Liver (tissue), 9 donors: ENCODE results near the gene PSEN1. TPM values are rescaled to one million over a fixed set of nuclear protein-coding genes. Genes with fewer than 3 reads are reported as not detected.

ENCODE experiments used
- DNase-seq: peaks from one replicate; pipeline ENCODE4 v3.0.0-alpha.2; 2017; ENCODE audit warnings: low spot score
- H3K27ac ChIP-seq, 2 donors: one replicate each; pipeline ENCODE4 v1.7.0; 2013; ENCODE audit warnings: inconsistent platforms in 2 of 2, low read length in 2 of 2, control low read depth in 1 of 2, low read depth in 1 of 2, mild to moderate bottlenecking in 1 of 2
- H3K27me3 ChIP-seq, 4 donors: one replicate each; pipeline versions ENCODE4 v1.6.1 to v1.7.0; 2013; ENCODE audit warnings: low read length in 3 of 4, inconsistent platforms in 1 of 4, mild to moderate bottlenecking in 1 of 4, moderate library complexity in 1 of 4; ENCODE audit not compliant: control insufficient read depth in 4 of 4, insufficient read depth in 4 of 4
- H3K36me3 ChIP-seq, 4 donors: one replicate each; pipeline versions ENCODE4 v1.6.1 to v1.7.0; 2013; ENCODE audit warnings: low read length in 3 of 4, mild to moderate bottlenecking in 3 of 4, low read depth in 1 of 4, moderate library complexity in 1 of 4; ENCODE audit not compliant: control insufficient read depth in 4 of 4, insufficient read depth in 3 of 4
- H3K4me1 ChIP-seq, 4 donors: one replicate each; pipeline versions ENCODE4 v1.6.1 to v1.7.0; 2013; ENCODE audit warnings: low read length in 3 of 4, mild to moderate bottlenecking in 3 of 4, moderate library complexity in 1 of 4; ENCODE audit not compliant: control insufficient read depth in 4 of 4, insufficient read depth in 4 of 4
- H3K4me3 ChIP-seq, 3 donors: one replicate each; pipeline versions ENCODE4 v1.6.1 to v1.7.0; 2013; ENCODE audit warnings: low read length in 3 of 3, control low read depth in 1 of 3, low read depth in 1 of 3, mild to moderate bottlenecking in 1 of 3
- H3K9ac ChIP-seq, 2 donors: one replicate each; pipeline ENCODE4 v1.7.0; 2013; ENCODE audit warnings: low read length in 2 of 2, mild to moderate bottlenecking in 2 of 2, moderate library complexity in 2 of 2, control low read depth in 1 of 2, low read depth in 1 of 2
- H3K9me3 ChIP-seq, 4 donors: one replicate each; pipeline versions ENCODE4 v1.6.1 to v1.7.0; 2013; ENCODE audit warnings: low read length in 3 of 4; ENCODE audit not compliant: control insufficient read depth in 4 of 4
- ATF3 ChIP-seq: IDR thresholded peaks from 2 replicates; pipeline ENCODE4 v1.6.1; 2016; ENCODE audit warnings: antibody characterized with exemption
- CTCF ChIP-seq: fragments of 150-350 bp; IDR thresholded peaks from 2 replicates; pipeline ENCODE4 v1.5.1; 2017; ENCODE audit warnings: improper control_type of control experiment, low read depth, low read length; ENCODE audit not compliant: missing input control
- EGR1 ChIP-seq, 2 donors: IDR thresholded peaks; 2 replicates each; pipeline ENCODE4 v1.6.1; 2016 to 2018; ENCODE audit warnings: antibody characterized with exemption in 2 of 2, low read depth in 2 of 2
- FOXA1 ChIP-seq: IDR thresholded peaks from 2 replicates; pipeline ENCODE4 v1.6.1; 2016; ENCODE audit warnings: antibody characterized with exemption
- FOXA2 ChIP-seq: IDR thresholded peaks from 2 replicates; pipeline ENCODE4 v1.6.1; 2016; ENCODE audit warnings: antibody characterized with exemption
- GABPA ChIP-seq, 2 donors: IDR thresholded peaks in 1 of 2; conservative IDR thresholded peaks in 1 of 2; 2 replicates each; pipeline ENCODE4 v1.6.1; 2016; ENCODE audit warnings: antibody characterized with exemption in 2 of 2, mild to moderate bottlenecking in 1 of 2, moderate library complexity in 1 of 2
- HNF4A ChIP-seq, 2 donors: conservative IDR thresholded peaks; 2 replicates each; pipeline ENCODE4 v1.6.1; 2016; ENCODE audit warnings: antibody characterized with exemption in 2 of 2, mild to moderate bottlenecking in 2 of 2
- HNF4G ChIP-seq: IDR thresholded peaks from 2 replicates; pipeline ENCODE4 v1.6.1; 2016; ENCODE audit warnings: antibody characterized with exemption
- JUND ChIP-seq, 2 donors: IDR thresholded peaks; 2 replicates each; pipeline ENCODE4 v1.6.1; 2016; ENCODE audit warnings: antibody characterized with exemption in 2 of 2
- NR2F2 ChIP-seq: IDR thresholded peaks from 2 replicates; pipeline ENCODE4 v1.6.1; 2016; ENCODE audit warnings: antibody characterized with exemption
- RAD21 ChIP-seq, 2 donors: IDR thresholded peaks; 2 replicates each; pipeline ENCODE4 v1.6.1; 2016; ENCODE audit warnings: antibody characterized with exemption in 2 of 2, mild to moderate bottlenecking in 2 of 2
- REST ChIP-seq: IDR thresholded peaks from 2 replicates; pipeline ENCODE4 v1.6.1; 2016; ENCODE audit warnings: antibody characterized with exemption, mild to moderate bottlenecking
- RXRA ChIP-seq, 2 donors: IDR thresholded peaks; 2 replicates each; pipeline ENCODE4 v1.6.1; 2017 to 2018; ENCODE audit warnings: antibody characterized with exemption in 2 of 2, mild to moderate bottlenecking in 1 of 2
- SP1 ChIP-seq: IDR thresholded peaks from 2 replicates; pipeline ENCODE4 v1.6.1; 2018; ENCODE audit warnings: antibody characterized with exemption, mild to moderate bottlenecking
- TAF1 ChIP-seq: conservative IDR thresholded peaks from 2 replicates; pipeline ENCODE4 v1.6.1; 2016; ENCODE audit warnings: antibody characterized with exemption, mild to moderate bottlenecking
- YY1 ChIP-seq: IDR thresholded peaks from 2 replicates; pipeline ENCODE4 v1.6.1; 2016; ENCODE audit warnings: antibody characterized with exemption, mild to moderate bottlenecking
- WGBS: extraction: QIAGEN DNeasy Blood & Tissue Kit; methylation state at CpG from one replicate; pipeline ENCODE4 v1.1.7; 2013; 5-methylcytosine and 5-hydroxymethylcytosine counted together
- polyA plus RNA-seq, 2 donors: library from polyadenylated mRNA; stranded (reverse) in 1 of 2; unstranded in 1 of 2; fragments of 200-250 nt in 1 of 2; fragments of >200 nt in 1 of 2; fragmentation: Nextera tagmentation in 1 of 2; extraction: Ambion mirVana in 1 of 2; gene quantifications; one replicate each; pipeline versions ENCODE4 v1.2.1 to v1.2.3, GENCODE V29; 2013 to 2015
- total RNA-seq, 2 donors: library from RNA; depleted of rRNA; stranded (reverse); fragments of >200 nt; gene quantifications; one replicate each; pipeline ENCODE4 v1.2.3, GENCODE V29; 2014
- TF ChIP-seq, protein P1 (sequence below): IDR thresholded peaks from 2 replicates; pipeline ENCODE4 v1.6.1; 2016; ENCODE audit warnings: antibody characterized with exemption
- TF ChIP-seq, protein P2 (sequence below): IDR thresholded peaks from 2 replicates; pipeline ENCODE4 v1.6.1; 2016; ENCODE audit warnings: antibody characterized with exemption
- donor health status: healthy.
- donor health status: healthy.
- donor health status: healthy.
- donor health status: healthy.
- donor health status: healthy.

Gene PSEN1
- total and polyA plus RNA-seq, 4 donors: 10.4 to 36.2 (median 19.9) TPM

- no peak for DNase-seq
- Histone ChIP-seq H3K9me3 (no peaks in the 10 kb centered on the region), H3K4me3 (no peak overlapping the region), H3K27ac (no peak overlapping the region), H3K27me3 (no peaks in the 10 kb centered on the region), H3K4me1 (no peaks in the 10 kb centered on the region), H3K36me3 (peaks cover 3 to 35% (median 30%) of the 10 kb centered on the region in 4 donors), H3K9ac (no peak overlapping the region)
- 88% methylated on average over 2 of the region's 2 CpGs for WGBS
- TF ChIP-seq RAD21 (IDR thresholded peaks at IDR 0.05) (no peak), HNF4G (no peak), TAF1 (no peak), SP1 (no peak), ATF3 (no peak), RXRA (IDR thresholded peaks at IDR 0.05) (no peak), HNF4A (conservative IDR thresholded peaks at IDR 0.05) (no peak), YY1 (no peak), EGR1 (IDR thresholded peaks at IDR 0.05; ENCODE audit: low read depth in 2 of 2) (no peak)
- TF ChIP-seq, protein P1, sequence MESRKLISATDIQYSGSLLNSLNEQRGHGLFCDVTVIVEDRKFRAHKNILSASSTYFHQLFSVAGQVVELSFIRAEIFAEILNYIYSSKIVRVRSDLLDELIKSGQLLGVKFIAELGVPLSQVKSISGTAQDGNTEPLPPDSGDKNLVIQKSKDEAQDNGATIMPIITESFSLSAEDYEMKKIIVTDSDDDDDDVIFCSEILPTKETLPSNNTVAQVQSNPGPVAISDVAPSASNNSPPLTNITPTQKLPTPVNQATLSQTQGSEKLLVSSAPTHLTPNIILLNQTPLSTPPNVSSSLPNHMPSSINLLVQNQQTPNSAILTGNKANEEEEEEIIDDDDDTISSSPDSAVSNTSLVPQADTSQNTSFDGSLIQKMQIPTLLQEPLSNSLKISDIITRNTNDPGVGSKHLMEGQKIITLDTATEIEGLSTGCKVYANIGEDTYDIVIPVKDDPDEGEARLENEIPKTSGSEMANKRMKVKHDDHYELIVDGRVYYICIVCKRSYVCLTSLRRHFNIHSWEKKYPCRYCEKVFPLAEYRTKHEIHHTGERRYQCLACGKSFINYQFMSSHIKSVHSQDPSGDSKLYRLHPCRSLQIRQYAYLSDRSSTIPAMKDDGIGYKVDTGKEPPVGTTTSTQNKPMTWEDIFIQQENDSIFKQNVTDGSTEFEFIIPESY: no peak
Measured at GRCh38 chr14:73198253-73198652, 61.9 kb downstream of the PSEN1 start.

DNA sequence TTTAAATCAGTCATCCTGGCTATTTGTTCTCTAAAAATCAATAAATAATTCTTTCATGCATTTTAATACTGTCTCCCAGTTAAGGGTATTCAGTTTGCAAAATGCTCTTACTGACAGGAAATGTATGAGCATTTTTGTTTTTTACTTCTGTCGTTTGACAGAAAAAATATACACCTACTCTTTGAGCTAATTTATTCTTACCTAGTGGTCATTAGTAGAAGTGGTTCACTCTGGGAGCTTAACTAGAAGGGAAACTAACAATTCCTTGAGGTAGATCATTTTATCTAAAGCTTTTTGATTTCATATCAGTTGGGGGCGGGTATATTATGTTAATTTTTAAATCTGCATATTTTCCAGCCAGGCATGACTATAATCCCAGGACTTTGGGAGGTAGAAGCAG, 67.2 kb downstream of the PSEN1 start:
- peaks cover 5 to 38% (median 32%) of the 10 kb centered on the region in 4 donors for H3K36me3 ChIP-seq
- TF ChIP-seq CTCF: no peak
- no peak for TF ChIP-seq RAD21 (IDR thresholded peaks at IDR 0.05)
- no peak for TF ChIP-seq REST
- TF ChIP-seq TAF1: no peak
- TF ChIP-seq ATF3: no peak
- TF ChIP-seq, protein P2, sequence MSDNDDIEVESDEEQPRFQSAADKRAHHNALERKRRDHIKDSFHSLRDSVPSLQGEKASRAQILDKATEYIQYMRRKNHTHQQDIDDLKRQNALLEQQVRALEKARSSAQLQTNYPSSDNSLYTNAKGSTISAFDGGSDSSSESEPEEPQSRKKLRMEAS: no peak
- TF ChIP-seq NR2F2: no peak
- TF ChIP-seq JUND (IDR thresholded peaks at IDR 0.05): no peak
- TF ChIP-seq EGR1 (IDR thresholded peaks at IDR 0.05; ENCODE audit: low read depth in 2 of 2): no peak
- TF ChIP-seq, protein P1: no peak
- no peak for TF ChIP-seq FOXA2
- no peak for TF ChIP-seq FOXA1
- no peak for TF ChIP-seq GABPA (IDR thresholded peaks at IDR 0.05 in 1 of 2, conservative IDR thresholded peaks at IDR 0.05 in 1 of 2)
- TF ChIP-seq HNF4A (conservative IDR thresholded peaks at IDR 0.05): no peak
- H3K4me3 ChIP-seq: no peak overlapping the region
- H3K27me3 ChIP-seq: no peaks in the 10 kb centered on the region
- no peak for DNase-seq
- H3K9ac ChIP-seq: no peak overlapping the region
- WGBS: 92% methylated on average over 2 of the region's 2 CpGs
- H3K27ac ChIP-seq: no peak overlapping the region
- no peaks in the 10 kb centered on the region for H3K9me3 ChIP-seq
- H3K4me1 ChIP-seq: no peaks in the 10 kb centered on the region
